Astrocyte (in vitro differentiated cells and primary cell): ENCODE results near the gene GINS2. TPM values are rescaled to one million over a fixed set of nuclear protein-coding genes. Genes with fewer than 3 reads are reported as not detected.

Source experiments
- DNase-seq: peaks from one replicate; pipeline ENCODE4 v3.0.0-alpha.2; 2010; ENCODE audit warnings: low read depth
- FAIRE-seq: peaks from 2 replicates; lab custom pipeline; 2011; peaks lifted over from hg19 to GRCh38; lab: Jason Lieb, UNC
- H2AFZ ChIP-seq: 2 replicates; pipeline ENCODE4 v1.6.0; 2012; ENCODE audit warnings: low read depth, low read length, inconsistent platforms
- H3K27ac ChIP-seq: 2 replicates; pipeline ENCODE4 v1.5.1; 2011; ENCODE audit warnings: low read depth, low read length, inconsistent platforms
- H3K27me3 ChIP-seq: 2 replicates; pipeline ENCODE4 v1.6.0; 2011; ENCODE audit warnings: low read length, inconsistent platforms; ENCODE audit not compliant: insufficient read depth
- H3K36me3 ChIP-seq: 2 replicates; pipeline ENCODE4 v1.5.1; 2011; ENCODE audit warnings: low read length, inconsistent platforms; ENCODE audit not compliant: insufficient read depth
- H3K4me1 ChIP-seq: 2 replicates; pipeline ENCODE4 v1.5.1; 2011; ENCODE audit warnings: low read length, inconsistent platforms; ENCODE audit not compliant: insufficient read depth
- H3K4me2 ChIP-seq: 2 replicates; pipeline ENCODE4 v1.6.0; 2012; ENCODE audit warnings: low read length, inconsistent platforms
- H3K4me3 ChIP-seq: 2 replicates; pipeline ENCODE4 v1.5.1; 2011; ENCODE audit warnings: low read depth, mild to moderate bottlenecking, low read length, inconsistent platforms; ENCODE audit not compliant: insufficient read depth
- H3K79me2 ChIP-seq: 2 replicates; pipeline ENCODE4 v1.6.0; 2012; ENCODE audit warnings: mild to moderate bottlenecking, low read length, inconsistent platforms; ENCODE audit not compliant: insufficient read depth
- H3K9ac ChIP-seq: 2 replicates; pipeline ENCODE4 v1.6.0; 2012; ENCODE audit warnings: mild to moderate bottlenecking, low read length, inconsistent platforms
- H3K9me3 ChIP-seq: 2 replicates; pipeline ENCODE4 v1.5.1; 2012; ENCODE audit warnings: low read depth, mild to moderate bottlenecking, low read length, inconsistent platforms; ENCODE audit not compliant: insufficient read depth
- H4K20me1 ChIP-seq: 2 replicates; pipeline ENCODE4 v1.6.0; 2012; ENCODE audit warnings: low read length, inconsistent platforms; ENCODE audit not compliant: insufficient read depth
- H3K27ac Mint-ChIP-seq: one replicate; pipeline ENCODE4 v1.8.0; 2021; ENCODE audit warnings: mild to moderate bottlenecking, mixed read lengths; ENCODE audit not compliant: unreplicated experiment
- H3K27me3 Mint-ChIP-seq: one replicate; pipeline ENCODE4 v1.8.0; 2021; ENCODE audit warnings: low read depth, mixed read lengths; ENCODE audit not compliant: unreplicated experiment
- H3K36me3 Mint-ChIP-seq: one replicate; pipeline ENCODE4 v1.8.0; 2021; ENCODE audit warnings: low read depth, mixed read lengths; ENCODE audit not compliant: unreplicated experiment
- H3K4me1 Mint-ChIP-seq: one replicate; pipeline ENCODE4 v1.8.0; 2021; ENCODE audit warnings: low read depth, mixed read lengths; ENCODE audit not compliant: unreplicated experiment
- H3K4me3 Mint-ChIP-seq: one replicate; pipeline ENCODE4 v1.8.0; 2021; ENCODE audit warnings: mild to moderate bottlenecking, moderate library complexity, mixed read lengths; ENCODE audit not compliant: unreplicated experiment
- H3K9me3 Mint-ChIP-seq: one replicate; pipeline ENCODE4 v1.8.0; 2021; ENCODE audit warnings: mild to moderate bottlenecking, mixed read lengths; ENCODE audit not compliant: unreplicated experiment
- EZH2 ChIP-seq: IDR thresholded peaks from 2 replicates; pipeline ENCODE4 v1.6.1; 2012; ENCODE audit warnings: mild to moderate bottlenecking, low read length, inconsistent platforms; ENCODE audit not compliant: insufficient read depth
- total RNA-seq: library from RNA; stranded (reverse); gene quantifications from 2 replicates; pipeline ENCODE4 v1.2.1, GENCODE V29; 2021
- TF ChIP-seq, protein P1 (sequence below): IDR thresholded peaks from 2 replicates; pipeline ENCODE4 v1.5.1; 2011; ENCODE audit warnings: low read depth, mild to moderate bottlenecking, inconsistent platforms, low read length, moderate library complexity; ENCODE audit not compliant: insufficient read depth

GINS2 gene
- total RNA-seq, 1 donor from 2014 or later: 3.4 TPM

DNA sequence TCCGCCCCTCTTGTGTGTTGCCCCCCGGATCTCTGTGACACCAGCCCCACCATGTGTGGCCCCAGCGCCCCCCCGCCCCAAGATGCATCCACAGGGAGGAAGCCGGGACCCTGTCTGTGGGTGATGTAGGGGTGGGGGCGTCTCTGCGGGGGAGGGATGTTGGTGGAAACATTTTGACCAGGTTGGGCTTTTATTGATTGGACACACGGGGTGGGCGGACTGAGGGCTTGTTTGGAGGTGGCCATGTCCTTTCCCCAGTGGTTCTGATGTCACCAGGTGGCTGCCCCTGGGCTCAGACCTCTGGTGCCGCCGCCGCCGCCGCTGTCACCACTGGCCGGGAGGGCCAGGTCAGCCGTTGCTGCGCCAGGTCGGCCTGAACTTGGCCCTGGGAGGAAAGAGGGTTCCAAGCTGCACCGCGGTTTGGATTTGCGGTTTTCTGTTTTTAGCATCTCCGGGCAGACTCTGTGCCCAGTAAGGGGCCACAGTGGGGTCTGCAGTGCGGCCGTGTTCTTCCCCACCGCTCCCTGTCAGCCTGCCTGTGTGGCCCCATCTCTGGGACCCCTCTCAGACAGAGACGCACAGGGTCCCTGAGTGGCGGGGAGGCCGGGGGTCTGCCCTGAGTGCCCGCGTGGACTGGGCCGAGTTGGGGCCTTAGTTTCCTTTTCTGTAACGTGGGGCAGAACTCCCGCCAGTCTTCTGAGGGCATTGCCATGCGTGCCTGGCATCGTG lies 55.9 kb downstream of the GINS2 start:
- Histone ChIP-seq H3K4me1 (peaks cover 2% of the 10 kb centered on the region), H3K27me3 (no peaks in the 10 kb centered on the region), H3K36me3 (no peaks in the 10 kb centered on the region), H3K9ac (no peak overlapping the region), H3K4me3 (no peak overlapping the region), H2AFZ (no peak overlapping the region), H3K4me2 (no peak overlapping the region), H4K20me1 (peaks cover 99% of the 10 kb centered on the region), H3K27ac (no peak overlapping the region), H3K9me3 (peaks cover 8% of the 10 kb centered on the region), H3K79me2 (peaks cover 29% of the 10 kb centered on the region)
- FAIRE-seq (no peak), DNase-seq (no peak)
- TF ChIP-seq, protein P1, sequence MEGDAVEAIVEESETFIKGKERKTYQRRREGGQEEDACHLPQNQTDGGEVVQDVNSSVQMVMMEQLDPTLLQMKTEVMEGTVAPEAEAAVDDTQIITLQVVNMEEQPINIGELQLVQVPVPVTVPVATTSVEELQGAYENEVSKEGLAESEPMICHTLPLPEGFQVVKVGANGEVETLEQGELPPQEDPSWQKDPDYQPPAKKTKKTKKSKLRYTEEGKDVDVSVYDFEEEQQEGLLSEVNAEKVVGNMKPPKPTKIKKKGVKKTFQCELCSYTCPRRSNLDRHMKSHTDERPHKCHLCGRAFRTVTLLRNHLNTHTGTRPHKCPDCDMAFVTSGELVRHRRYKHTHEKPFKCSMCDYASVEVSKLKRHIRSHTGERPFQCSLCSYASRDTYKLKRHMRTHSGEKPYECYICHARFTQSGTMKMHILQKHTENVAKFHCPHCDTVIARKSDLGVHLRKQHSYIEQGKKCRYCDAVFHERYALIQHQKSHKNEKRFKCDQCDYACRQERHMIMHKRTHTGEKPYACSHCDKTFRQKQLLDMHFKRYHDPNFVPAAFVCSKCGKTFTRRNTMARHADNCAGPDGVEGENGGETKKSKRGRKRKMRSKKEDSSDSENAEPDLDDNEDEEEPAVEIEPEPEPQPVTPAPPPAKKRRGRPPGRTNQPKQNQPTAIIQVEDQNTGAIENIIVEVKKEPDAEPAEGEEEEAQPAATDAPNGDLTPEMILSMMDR: no peak
- no peak for TF ChIP-seq EZH2
- H3K9me3 Mint-ChIP-seq: peaks cover 3% of the 10 kb centered on the region
- no peak overlapping the region for H3K27ac Mint-ChIP-seq
- H3K36me3 Mint-ChIP-seq: peaks cover 14% of the 10 kb centered on the region
- no peaks in the 10 kb centered on the region for H3K27me3 Mint-ChIP-seq
- H3K4me3 Mint-ChIP-seq: no peak overlapping the region
- peaks cover 8% of the 10 kb centered on the region for H3K4me1 Mint-ChIP-seq

DNA sequence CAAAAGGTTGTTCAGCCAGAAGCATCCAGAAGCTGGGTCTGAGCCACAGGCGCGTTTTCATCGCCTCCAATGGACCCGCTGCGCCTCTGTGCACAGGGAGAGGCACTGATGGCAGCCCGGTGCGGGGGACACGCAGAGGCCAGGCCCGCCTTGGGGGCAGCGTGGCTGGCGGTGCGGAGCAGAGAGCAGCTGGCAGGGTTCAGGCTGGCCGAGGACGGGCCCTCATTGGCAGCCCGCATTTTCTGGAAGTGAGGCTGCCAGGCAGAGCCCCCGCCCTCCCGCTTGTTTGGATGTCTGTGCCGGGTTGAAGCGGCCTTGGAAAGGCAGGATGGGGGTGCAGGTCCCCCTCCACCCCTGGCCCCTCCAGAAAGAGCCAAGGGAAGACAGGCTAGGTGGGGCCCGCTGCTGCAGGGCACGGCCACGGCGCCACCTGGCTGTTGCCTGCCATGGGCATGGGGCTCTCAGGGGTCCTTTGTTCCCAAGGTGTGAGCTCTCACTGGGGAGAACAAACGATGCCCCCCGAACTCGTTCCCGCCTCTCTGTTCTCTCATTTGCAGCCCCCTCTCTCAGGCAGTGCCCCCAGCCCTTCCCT lies 56.9 kb downstream of the GINS2 start:
- no peak for TF ChIP-seq EZH2
- TF ChIP-seq, protein P1: no peak
- Histone ChIP-seq H3K27ac (no peak overlapping the region), H3K4me2 (no peak overlapping the region), H2AFZ (no peak overlapping the region), H3K36me3 (no peaks in the 10 kb centered on the region), H4K20me1 (peaks cover 98% of the 10 kb centered on the region), H3K79me2 (peaks cover 33% of the 10 kb centered on the region), H3K4me1 (peaks cover 2% of the 10 kb centered on the region), H3K9me3 (peaks cover 8% of the 10 kb centered on the region), H3K4me3 (no peak overlapping the region), H3K9ac (no peak overlapping the region), H3K27me3 (no peaks in the 10 kb centered on the region)
- Mint-ChIP-seq H3K36me3 (peaks cover 14% of the 10 kb centered on the region), H3K4me3 (no peak overlapping the region), H3K27me3 (no peaks in the 10 kb centered on the region), H3K27ac (no peak overlapping the region), H3K4me1 (peaks cover 14% of the 10 kb centered on the region), H3K9me3 (peaks cover 3% of the 10 kb centered on the region)
- FAIRE-seq: no peak
- no peak for DNase-seq

DNA sequence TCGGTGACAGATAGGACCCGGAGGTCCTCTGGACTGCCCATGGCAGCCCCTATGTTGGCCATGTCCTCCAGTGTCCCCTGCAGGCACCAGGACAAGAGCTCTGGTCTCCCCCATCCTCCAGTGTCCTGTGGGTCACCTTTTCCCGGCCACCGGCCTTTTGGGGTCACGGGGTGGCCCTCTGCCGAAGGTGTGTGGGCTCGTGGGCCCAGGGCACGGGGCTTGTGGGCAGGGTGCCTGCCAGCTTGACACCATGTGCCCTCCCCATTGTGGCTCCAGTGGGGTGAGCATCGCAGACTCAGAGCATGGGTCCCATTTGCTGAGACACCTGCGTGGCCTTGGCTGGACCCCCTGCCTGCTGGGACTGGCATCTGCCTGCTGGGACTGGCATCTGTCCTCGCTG lies 57.5 kb downstream of the GINS2 start:
- H3K4me1 Mint-ChIP-seq: peaks cover 17% of the 10 kb centered on the region
- no peak for TF ChIP-seq EZH2
- TF ChIP-seq, protein P1: no peak
- Histone ChIP-seq H3K4me1 (peaks cover 7% of the 10 kb centered on the region), H3K27ac (no peak overlapping the region), H3K4me2 (no peak overlapping the region), H4K20me1 (peaks cover 98% of the 10 kb centered on the region), H3K9ac (no peak overlapping the region), H3K27me3 (no peaks in the 10 kb centered on the region), H3K9me3 (peaks cover 8% of the 10 kb centered on the region), H3K79me2 (peaks cover 33% of the 10 kb centered on the region), H2AFZ (no peak overlapping the region), H3K36me3 (no peaks in the 10 kb centered on the region), H3K4me3 (no peak overlapping the region)
- FAIRE-seq (no peak), DNase-seq (no peak)
- H3K36me3 Mint-ChIP-seq: peaks cover 14% of the 10 kb centered on the region
- H3K27ac Mint-ChIP-seq: no peak overlapping the region
- H3K27me3 Mint-ChIP-seq: no peaks in the 10 kb centered on the region
- no peak overlapping the region for H3K4me3 Mint-ChIP-seq
- peaks cover 3% of the 10 kb centered on the region for H3K9me3 Mint-ChIP-seq
